Measurements from ENCODE around the gene PHEX. TPM values are rescaled to one million over a fixed set of nuclear protein-coding genes. Genes with fewer than 3 reads are reported as not detected.

PHEX gene
- total RNA-seq, 2 donors from 2014 or later = 0.24 to 0.37 TPM

GRCh38 chrX:21993265-21993664, 38.9 kb upstream of the PHEX start:
- Histone ChIP-seq H3K27me3 (ENCODE audit: control insufficient read depth, insufficient read depth, low read length, poor library complexity, severe bottlenecking) (no peaks in the 10 kb centered on the region), H3K27ac (ENCODE audit: low read depth, low read length) (no peak overlapping the region), H3K4me1 (ENCODE audit: control insufficient read depth, insufficient read depth, low read length) (no peaks in the 10 kb centered on the region), H3K4me3 (ENCODE audit: low read length) (no peak overlapping the region), H3K9ac (ENCODE audit: extremely low read depth, low read length, poor library complexity, severe bottlenecking) (no peak overlapping the region), H3K9me3 (ENCODE audit: control insufficient read depth, low read length) (no peaks in the 10 kb centered on the region), H3K36me3 (ENCODE audit: control insufficient read depth, insufficient read depth, low read length) (peaks cover 30% of the 10 kb centered on the region)
- WGBS, 2 experiments (ENCODE audit: insufficient coverage in 1 of 2, insufficient read length in 1 of 2) = 95 to 96% methylated on average over 3 to 8 of the region's 8 CpGs
- no peaks in the 10 kb centered on the region for H3K27me3 Mint-ChIP-seq (ENCODE audit: insufficient read depth)
- peaks cover 69% of the 10 kb centered on the region for H3K36me3 Mint-ChIP-seq (ENCODE audit: low read depth)
- H3K27ac Mint-ChIP-seq = no peak overlapping the region
- H3K4me1 Mint-ChIP-seq = peaks cover 14% of the 10 kb centered on the region
- no peak for DNase-seq
- no peaks in the 10 kb centered on the region for H3K9me3 Mint-ChIP-seq
- H3K4me3 Mint-ChIP-seq = no peak overlapping the region
- no peak for TF ChIP-seq CTCF (conservative IDR thresholded peaks at IDR 0.05)

GRCh38 chrX:21996872-21997455, 35.2 kb upstream of the PHEX start:
- Mint-ChIP-seq H3K27me3 (ENCODE audit: insufficient read depth) (no peaks in the 10 kb centered on the region), H3K27ac (peak overlapping the region; percentile 14), H3K36me3 (ENCODE audit: low read depth) (peaks cover 65% of the 10 kb centered on the region), H3K9me3 (no peaks in the 10 kb centered on the region), H3K4me3 (no peak overlapping the region), H3K4me1 (peaks cover 16% of the 10 kb centered on the region)
- no peak overlapping the region for H3K9ac ChIP-seq (ENCODE audit: extremely low read depth, low read length, poor library complexity, severe bottlenecking)
- H3K9me3 ChIP-seq (ENCODE audit: control insufficient read depth, low read length) = no peaks in the 10 kb centered on the region
- H3K27me3 ChIP-seq (ENCODE audit: control insufficient read depth, insufficient read depth, low read length, poor library complexity, severe bottlenecking) = no peaks in the 10 kb centered on the region
- DNase-seq = no peak
- no peaks in the 10 kb centered on the region for H3K4me1 ChIP-seq (ENCODE audit: control insufficient read depth, insufficient read depth, low read length)
- no peak for TF ChIP-seq CTCF (conservative IDR thresholded peaks at IDR 0.05)
- H3K27ac ChIP-seq (ENCODE audit: low read depth, low read length) = no peak overlapping the region
- H3K36me3 ChIP-seq (ENCODE audit: control insufficient read depth, insufficient read depth, low read length) = peaks cover 15% of the 10 kb centered on the region
- no peak overlapping the region for H3K4me3 ChIP-seq (ENCODE audit: low read length)
- 92 to 94% methylated on average over 4 to 9 of the region's 10 CpGs for WGBS, 2 experiments (ENCODE audit: insufficient coverage in 1 of 2, insufficient read length in 1 of 2)

- H3K27ac Mint-ChIP-seq = peak overlapping the region; percentile 37
- H3K4me1 ChIP-seq (ENCODE audit: control insufficient read depth, insufficient read depth, low read length) = no peaks in the 10 kb centered on the region
- no peak for TF ChIP-seq CTCF (conservative IDR thresholded peaks at IDR 0.05)
- peaks cover 17% of the 10 kb centered on the region for H3K4me1 Mint-ChIP-seq
- no peak for DNase-seq
- peaks cover 8% of the 10 kb centered on the region for H3K36me3 ChIP-seq (ENCODE audit: control insufficient read depth, insufficient read depth, low read length)
- H3K9me3 Mint-ChIP-seq = no peaks in the 10 kb centered on the region
- no peak overlapping the region for H3K9ac ChIP-seq (ENCODE audit: extremely low read depth, low read length, poor library complexity, severe bottlenecking)
- H3K36me3 Mint-ChIP-seq (ENCODE audit: low read depth) = peaks cover 59% of the 10 kb centered on the region
- no peak overlapping the region for H3K4me3 Mint-ChIP-seq
- no peaks in the 10 kb centered on the region for H3K9me3 ChIP-seq (ENCODE audit: control insufficient read depth, low read length)
- H3K4me3 ChIP-seq (ENCODE audit: low read length) = no peak overlapping the region
- WGBS, 2 experiments (ENCODE audit: insufficient coverage in 1 of 2, insufficient read length in 1 of 2) = 87 to 92% methylated on average over 4 of the region's 4 CpGs
- H3K27ac ChIP-seq (ENCODE audit: low read depth, low read length) = no peak overlapping the region
- H3K27me3 ChIP-seq (ENCODE audit: control insufficient read depth, insufficient read depth, low read length, poor library complexity, severe bottlenecking) = no peaks in the 10 kb centered on the region
- no peaks in the 10 kb centered on the region for H3K27me3 Mint-ChIP-seq (ENCODE audit: insufficient read depth)
These were observed 34.1 kb upstream of the PHEX start for GRCh38 chrX:21998037-21998436.

Measured in endodermal cell (in vitro differentiated cells).